PC-3 (cell line): Measurements from ENCODE around the gene P2RY14.
"Not testable (repeated sequence)": the region's sequence is repeated elsewhere in the genome, so short reads cannot be mapped to it uniquely, and the experiment has no call there.

Experiments used
- EZH2 ChIP-seq: fragments of 300-600 bp; sonication (generic); IDR thresholded peaks from one replicate; pipeline ENCODE4 v1.6.1; 2017; ENCODE audit warnings: antibody characterized with exemption, mild to moderate bottlenecking, low read length; ENCODE audit not compliant: unreplicated experiment
- EZH2phosphoT487 ChIP-seq: fragments of 300-600 bp; sonication (generic); IDR thresholded peaks from 2 replicates; pipeline ENCODE4 v1.6.1; 2018; ENCODE audit warnings: mild to moderate bottlenecking, antibody characterized with exemption, low read length, borderline replicate concordance
- TF ChIP-seq, protein P1 (sequence below): fragments of 300-600 bp; sonication (generic); conservative IDR thresholded peaks from 2 replicates; pipeline ENCODE4 v1.5.1; 2017; ENCODE audit warnings: antibody characterized with exemption, low read depth, mild to moderate bottlenecking, low read length

DNA sequence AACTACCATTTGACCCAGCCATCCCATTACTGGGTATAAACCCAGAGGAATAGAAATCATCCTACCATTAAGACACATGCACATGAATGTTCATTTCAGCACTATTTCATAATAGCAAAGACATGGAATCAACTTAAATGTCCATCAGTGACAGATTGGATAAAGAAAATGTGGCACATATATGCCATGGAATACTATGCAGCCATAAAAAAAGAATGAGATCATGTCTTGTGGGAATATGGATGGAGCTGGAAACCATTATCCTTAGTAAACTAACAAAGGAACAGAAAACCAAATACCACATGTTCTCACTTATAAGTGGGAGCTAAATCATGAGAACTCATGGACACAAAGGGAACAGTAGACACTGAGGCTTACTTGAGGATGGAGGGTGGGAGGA lies 45.9 kb downstream of the P2RY14 start:
- TF ChIP-seq, protein P1, sequence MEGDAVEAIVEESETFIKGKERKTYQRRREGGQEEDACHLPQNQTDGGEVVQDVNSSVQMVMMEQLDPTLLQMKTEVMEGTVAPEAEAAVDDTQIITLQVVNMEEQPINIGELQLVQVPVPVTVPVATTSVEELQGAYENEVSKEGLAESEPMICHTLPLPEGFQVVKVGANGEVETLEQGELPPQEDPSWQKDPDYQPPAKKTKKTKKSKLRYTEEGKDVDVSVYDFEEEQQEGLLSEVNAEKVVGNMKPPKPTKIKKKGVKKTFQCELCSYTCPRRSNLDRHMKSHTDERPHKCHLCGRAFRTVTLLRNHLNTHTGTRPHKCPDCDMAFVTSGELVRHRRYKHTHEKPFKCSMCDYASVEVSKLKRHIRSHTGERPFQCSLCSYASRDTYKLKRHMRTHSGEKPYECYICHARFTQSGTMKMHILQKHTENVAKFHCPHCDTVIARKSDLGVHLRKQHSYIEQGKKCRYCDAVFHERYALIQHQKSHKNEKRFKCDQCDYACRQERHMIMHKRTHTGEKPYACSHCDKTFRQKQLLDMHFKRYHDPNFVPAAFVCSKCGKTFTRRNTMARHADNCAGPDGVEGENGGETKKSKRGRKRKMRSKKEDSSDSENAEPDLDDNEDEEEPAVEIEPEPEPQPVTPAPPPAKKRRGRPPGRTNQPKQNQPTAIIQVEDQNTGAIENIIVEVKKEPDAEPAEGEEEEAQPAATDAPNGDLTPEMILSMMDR = not testable (repeated sequence)
- not testable (repeated sequence) for TF ChIP-seq EZH2phosphoT487, EZH2
